DND-41 (cell line): Measurements from ENCODE around the gene FAM193A.

Source experiments
- EZH2 ChIP-seq: IDR thresholded peaks from 3 replicates; pipeline ENCODE4 v1.6.1; 2012; ENCODE audit warnings: borderline replicate concordance, low read depth, mild to moderate bottlenecking, moderate library complexity, low read length, inconsistent platforms; ENCODE audit not compliant: severe bottlenecking
- TF ChIP-seq, protein P1 (sequence below): IDR thresholded peaks from 2 replicates; pipeline ENCODE4 v1.5.1; 2012; ENCODE audit warnings: borderline replicate concordance, low read length, moderate library complexity, mild to moderate bottlenecking; ENCODE audit not compliant: poor library complexity, severe bottlenecking; ENCODE audit errors: extremely low read depth

DNA sequence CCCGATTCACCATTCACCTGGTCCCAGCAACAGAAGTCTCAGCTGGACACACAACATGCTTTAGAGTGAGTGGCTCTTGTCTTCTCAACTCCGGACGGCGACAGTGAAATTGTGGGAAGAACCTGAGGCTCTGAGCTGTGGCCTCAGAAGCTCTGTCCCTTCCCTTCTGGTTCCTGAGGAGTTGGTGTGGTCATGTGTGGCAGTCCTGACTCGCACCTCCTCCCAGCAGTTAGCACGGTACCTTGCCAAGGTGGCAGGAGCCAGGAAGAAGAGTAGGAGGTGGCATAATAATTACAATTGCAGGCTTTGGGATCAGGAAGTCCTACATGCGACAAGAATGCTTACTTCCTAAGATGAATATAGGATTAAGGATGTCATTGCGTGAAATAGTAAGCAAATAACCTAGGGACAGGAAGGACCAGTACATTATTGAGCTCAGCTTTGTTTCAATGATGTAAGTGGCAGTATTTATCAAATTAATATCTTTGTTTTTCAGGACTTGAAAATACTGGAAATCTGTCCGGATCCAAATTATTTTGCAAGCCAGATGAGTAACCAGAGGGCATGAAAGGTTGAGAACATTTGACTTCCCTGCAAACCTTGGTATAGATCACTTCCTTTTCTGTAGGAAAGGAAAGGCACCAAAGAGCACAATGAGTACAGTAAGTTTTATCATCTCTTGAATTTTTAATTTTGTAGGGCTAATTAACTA lies 46.5 kb upstream of the FAM193A start:
- TF ChIP-seq, protein P1, sequence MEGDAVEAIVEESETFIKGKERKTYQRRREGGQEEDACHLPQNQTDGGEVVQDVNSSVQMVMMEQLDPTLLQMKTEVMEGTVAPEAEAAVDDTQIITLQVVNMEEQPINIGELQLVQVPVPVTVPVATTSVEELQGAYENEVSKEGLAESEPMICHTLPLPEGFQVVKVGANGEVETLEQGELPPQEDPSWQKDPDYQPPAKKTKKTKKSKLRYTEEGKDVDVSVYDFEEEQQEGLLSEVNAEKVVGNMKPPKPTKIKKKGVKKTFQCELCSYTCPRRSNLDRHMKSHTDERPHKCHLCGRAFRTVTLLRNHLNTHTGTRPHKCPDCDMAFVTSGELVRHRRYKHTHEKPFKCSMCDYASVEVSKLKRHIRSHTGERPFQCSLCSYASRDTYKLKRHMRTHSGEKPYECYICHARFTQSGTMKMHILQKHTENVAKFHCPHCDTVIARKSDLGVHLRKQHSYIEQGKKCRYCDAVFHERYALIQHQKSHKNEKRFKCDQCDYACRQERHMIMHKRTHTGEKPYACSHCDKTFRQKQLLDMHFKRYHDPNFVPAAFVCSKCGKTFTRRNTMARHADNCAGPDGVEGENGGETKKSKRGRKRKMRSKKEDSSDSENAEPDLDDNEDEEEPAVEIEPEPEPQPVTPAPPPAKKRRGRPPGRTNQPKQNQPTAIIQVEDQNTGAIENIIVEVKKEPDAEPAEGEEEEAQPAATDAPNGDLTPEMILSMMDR: no peak
- TF ChIP-seq EZH2: no peak
